Measurements from ENCODE around the gene DUSP18.
"Not testable (repeated sequence)": the region's sequence is repeated elsewhere in the genome, so short reads cannot be mapped to it uniquely, and the experiment has no call there.

The DUSP18 gene

DNA sequence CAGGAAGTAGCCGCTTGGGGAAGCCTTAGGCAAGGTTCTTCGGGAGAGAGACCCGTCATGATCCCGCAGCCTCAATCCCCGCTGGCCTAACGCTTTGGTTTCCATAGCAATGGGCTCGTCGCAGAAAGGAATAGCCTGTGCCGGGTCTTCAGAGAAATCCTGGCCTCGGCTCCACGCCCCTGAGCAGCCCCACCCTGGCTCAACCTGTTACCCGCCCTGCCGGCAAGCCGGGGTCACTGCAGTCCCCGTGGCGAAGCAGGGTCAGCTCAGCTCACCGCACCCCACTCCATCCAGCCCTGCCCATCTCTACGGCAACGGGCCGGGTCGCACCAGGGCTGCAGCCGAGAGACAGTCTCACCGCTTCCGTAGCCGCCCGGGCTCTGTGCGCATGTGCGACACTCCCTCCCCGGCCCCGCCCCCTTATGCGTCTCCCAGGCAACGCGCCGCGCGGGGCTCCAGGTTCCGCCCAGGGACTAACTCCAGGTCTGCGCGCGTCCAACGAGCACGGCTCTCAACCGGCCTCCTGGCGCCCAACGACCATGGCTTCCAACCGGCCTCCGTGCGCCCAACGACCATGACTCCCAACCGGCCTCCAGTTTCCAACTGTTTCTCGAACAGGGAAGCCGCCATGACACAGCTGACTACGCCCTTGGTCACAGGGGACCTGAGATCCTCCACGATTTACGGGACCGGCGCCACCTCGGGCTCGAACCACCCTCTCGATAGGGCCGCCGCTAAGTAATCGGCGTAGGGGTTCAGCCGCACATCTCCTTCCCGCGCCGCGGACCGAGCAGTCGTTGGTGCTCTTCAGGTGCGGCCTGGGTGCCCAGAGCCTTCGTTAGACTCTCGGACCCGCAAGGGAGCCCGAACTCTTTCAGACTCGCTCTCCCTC, at the start of gene DUSP18:
DUSP18 (minus strand) TSS at position 382 of the 892 bp plus-strand sequence. CDS start 3,872 bp downstream, outside the sequence.
- peak; percentile 95 for DNase-seq

DNA sequence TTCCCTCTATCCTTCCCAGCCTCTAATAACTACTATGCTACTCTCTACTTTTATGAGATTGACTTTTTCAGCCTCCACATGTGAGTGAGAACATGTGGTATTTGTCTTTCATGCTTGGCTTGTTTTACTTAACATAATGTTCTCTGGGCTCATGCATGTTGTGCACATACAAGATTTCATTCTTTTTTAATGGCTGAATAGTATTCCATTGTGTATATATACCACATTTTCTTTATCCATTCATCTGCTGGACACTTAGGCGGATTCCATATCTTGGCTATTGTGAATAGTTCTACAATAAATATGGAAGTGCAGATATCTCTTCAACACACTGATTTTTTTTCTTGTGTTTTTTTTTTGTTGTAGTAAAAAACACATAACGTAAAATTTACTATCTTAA, 46.4 kb upstream of the DUSP18 start:
- no peak for DNase-seq

DNA sequence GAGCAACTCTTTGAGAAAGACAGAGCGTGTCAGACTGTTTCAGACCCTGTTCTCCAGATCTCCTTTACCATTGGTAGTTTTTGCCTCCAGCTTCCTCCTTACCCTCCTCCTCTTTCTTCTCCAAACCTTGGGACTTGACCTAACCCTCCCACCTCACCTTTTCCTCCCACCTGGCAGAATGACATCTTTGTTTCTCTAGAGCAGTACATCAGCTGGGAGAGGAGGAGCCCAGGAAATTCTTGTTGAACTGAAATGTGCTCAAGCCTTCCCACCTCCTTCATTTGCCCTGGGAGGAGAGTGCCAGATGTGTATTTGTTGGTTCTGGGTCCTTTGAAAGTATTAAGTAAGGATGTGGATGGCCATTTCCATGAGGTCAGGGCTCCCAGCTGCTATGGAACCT, 44.4 kb upstream of the DUSP18 start:
- no peak for DNase-seq

DNA sequence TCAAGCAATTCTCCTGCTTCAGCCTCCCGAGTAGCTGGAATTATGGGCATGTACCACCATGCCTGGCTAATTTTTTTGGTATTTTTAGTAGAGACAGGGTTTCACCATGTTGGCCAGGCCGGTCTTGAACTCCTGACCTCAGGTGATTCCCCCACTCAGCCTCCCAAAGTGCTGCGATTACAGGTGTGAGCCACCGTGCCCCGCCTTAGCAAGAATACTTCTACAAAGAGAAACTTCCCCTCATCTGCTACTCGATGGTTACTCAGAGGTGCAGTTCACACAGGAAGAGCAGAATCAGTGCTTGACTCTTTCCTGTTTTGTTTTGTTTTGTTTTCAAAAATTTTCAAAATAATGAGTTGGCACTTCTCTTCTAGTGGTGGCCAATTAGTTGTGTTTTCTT, 42.3 kb upstream of the DUSP18 start:
- DNase-seq, result peak; percentile 53

DNA sequence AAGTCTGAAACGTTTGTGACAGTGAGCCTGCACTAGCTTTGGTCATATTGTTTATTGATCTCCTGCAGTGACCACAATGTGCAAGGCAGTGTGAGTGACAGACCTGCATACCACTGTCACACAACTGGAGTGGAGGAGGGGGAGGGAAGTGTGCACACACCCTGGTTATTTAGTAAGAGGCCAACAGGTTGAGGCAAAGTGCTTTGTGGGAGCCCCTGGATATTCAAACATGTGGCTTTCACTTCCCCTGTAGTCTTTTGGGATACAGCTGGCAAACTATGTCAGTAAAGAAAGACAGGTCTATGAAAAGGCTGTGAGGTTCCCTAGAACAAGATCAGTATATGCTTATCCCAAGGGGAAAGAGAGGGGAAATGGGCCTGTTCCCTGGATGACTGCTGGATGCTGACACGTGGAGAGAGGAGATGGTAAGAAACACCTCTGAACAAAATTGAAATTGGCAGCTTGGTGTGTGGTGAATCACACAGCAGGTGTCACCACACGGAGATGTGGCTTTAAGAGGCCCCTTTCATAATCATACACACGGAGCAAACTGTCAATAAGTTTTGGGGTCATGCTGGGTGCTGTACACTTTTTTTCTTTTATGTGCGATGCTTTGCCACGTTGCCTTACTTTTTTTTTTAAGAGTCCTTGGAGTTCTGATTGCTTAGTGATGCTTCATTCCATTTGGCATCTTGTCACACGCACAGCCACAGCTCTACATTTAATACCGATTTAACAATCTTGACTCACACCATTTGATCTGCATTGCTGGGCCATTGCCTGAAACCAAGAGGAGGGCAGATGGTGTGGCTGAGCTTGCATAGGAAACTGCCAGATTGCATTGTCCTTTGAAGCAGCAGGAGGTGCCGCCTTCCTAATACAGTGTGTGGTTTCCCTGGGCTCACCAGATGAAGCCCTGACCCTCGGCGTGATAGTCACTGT, 38.3 kb upstream of the DUSP18 start:
- peak; percentile 6 for DNase-seq

DNA sequence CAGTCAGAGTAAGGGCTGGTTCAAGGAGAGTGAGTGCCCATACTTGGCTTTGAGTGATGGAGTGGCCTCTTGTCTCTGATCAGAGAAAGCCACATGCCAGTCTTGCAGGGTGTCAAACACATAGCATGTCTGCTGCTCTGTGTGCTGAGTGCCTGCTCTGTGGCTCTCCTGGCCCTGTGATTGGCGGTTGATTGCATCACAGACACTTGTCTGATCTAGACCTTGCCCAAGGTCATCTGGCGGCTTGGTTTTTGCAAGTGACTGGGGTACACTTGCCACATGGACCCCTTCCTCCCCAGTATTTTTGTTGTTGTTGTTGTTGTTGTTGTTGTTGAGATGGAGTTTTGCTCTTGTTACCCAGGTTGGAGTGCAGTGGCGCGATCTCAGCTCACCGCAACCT, 37.3 kb upstream of the DUSP18 start:
- DNase-seq, result no peak

DNA sequence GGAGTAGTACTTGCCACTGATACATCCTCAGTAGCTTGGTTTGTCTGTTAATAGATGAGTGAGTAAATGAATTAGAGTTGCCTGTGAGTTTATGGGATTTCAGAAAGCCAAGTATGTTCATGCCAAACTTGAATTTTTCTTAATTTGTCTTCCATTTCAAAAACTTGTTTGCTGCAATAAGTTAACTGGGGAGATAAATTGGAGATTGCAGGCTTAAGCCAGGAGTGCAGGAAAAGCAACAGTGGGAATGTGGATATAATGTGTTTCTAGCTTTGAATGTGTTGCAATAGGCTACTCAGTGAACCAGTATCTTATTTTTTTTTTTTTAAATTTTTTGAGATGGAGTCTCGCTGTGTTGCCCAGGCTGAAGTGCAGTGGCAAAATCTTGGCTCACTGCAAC, 35.2 kb upstream of the DUSP18 start:
- no peak for DNase-seq

DNA sequence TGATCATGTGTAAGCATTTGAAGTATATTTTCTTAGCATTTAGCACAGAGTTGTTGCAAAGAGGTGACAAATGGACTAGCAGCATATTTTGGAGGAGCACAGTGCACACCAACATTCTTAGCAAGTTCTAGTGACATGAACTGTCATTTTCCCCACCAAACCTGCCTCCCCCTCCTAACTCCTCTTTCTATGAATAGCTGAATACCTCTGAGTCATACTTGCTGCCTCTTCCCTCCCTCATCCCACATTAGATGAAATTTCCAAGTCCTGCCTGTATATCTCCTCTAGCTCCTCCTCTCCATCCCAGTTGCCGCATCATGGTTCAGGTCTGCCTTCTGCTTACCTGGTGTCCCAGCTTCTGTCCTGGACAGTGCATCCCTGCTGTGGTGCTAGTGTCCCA, 34.2 kb upstream of the DUSP18 start:
- no peak for DNase-seq

DNA sequence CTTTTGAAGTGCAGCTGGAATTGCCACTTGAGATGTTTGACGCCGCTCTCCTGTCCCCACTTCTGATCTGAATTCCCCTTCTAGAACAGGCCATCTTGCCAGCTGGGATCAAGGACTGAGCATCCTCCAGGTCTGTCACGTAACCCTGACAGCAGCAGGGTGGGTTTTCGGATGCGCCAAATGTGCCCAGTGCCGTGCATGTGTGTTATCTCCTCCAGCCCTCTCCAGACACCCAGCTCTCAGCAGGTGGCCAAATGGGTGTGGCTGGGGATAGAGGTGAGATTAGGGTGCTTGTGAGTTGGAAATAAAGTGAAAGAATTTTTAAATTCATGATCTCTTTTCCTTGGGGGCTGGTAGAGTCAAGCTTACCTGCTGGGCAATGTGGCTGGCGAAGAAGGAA, 30.3 kb upstream of the DUSP18 start:
- no peak for DNase-seq

DNA sequence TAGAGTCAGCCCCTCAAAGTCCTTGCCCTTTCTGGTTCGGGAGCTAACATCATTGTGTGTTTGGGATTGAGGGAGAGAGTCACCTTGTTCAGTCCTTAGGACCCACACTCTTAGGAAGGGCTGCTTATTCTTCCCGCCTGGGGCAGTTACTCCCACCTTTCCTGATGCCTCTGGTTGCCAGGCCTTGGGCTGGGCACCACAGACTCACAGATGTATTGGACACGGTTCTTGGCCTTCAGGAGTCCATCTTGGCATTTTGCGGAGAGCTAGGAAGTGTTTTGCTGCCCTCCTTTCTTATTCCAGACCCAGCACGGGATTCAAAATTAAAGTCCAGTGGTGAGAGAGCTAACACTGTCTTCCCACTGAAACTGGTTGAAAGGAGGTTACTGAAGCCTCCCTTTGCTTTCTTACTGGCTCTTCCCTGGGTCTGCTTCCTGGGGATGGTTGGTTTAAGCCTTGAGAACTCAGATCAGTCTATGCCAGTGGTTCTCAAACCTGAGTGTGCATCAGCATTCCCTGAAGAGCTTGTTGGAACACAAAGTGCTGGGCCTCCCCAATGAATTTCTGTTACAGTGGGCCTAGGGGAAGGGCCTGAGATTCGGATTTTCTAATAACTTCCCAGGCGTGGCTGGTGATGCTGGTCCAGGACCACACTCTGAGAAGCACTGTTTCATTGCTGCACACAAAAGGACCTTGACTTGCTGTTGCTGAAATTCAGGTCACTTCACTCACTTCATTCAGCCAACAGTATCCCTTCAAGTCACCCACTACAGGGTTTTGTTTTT, 28.4 kb upstream of the DUSP18 start:
- no peak for DNase-seq

DNA sequence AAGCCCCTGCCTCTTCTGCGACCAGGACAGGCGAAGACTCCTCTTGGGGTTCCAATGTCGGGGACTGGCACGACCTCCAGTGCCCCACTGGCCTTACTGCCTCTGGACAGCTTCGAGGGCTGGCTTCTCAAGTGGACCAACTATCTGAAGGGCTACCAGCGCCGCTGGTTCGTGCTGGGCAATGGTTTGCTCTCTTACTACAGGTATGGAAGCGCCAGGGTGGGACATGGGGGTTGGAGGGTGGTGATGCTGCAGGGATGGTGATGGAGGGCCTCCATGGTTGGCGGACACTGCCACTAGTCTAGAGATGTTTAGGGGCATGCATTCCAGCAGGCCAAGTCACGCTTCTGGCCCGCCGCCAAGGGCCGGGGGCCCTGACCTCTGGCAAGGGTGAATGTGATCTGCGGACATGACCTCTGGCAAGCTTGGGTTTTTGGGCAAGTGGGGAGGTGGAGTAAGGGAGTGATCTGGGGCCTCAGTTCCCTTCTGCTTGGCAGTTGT, 27.7 kb upstream of the DUSP18 start:
- no peak for DNase-seq

DNA sequence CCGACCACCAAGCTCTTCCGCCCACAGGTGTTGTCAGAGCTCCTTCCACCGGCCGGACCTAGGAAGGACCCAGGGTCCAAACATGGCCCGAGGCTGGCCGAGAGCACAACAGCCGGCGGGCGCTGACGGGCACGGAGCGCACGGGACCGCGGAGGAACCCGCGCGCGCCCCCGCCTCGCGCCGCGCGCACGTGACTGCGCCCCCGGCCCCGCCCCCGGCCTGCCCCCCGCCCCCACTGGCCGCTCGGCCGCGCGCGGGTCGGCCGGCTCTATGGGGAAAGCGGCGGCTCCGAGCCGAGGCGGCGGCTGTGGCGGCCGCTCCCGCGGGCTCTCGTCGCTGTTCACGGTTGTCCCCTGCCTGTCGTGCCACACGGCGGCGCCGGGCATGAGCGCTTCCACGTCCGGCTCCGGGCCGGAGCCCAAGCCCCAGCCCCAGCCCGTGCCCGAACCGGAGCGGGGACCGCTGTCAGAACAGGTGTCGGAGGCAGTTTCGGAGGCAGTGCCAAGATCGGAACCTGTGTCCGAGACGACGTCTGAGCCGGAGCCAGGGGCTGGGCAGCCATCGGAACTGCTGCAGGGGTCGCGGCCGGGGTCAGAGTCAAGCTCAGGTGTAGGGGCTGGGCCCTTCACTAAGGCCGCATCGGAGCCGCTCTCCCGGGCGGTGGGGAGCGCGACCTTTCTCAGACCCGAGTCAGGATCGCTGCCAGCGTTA, 27.1 kb upstream of the DUSP18 start, which contains the start of gene OSBP2:
OSBP2 (plus strand) TSS at position 235 of the 711 bp plus-strand sequence; CDS start at position 271, 36 bp downstream.
- DNase-seq, result peak; percentile 35

DNA sequence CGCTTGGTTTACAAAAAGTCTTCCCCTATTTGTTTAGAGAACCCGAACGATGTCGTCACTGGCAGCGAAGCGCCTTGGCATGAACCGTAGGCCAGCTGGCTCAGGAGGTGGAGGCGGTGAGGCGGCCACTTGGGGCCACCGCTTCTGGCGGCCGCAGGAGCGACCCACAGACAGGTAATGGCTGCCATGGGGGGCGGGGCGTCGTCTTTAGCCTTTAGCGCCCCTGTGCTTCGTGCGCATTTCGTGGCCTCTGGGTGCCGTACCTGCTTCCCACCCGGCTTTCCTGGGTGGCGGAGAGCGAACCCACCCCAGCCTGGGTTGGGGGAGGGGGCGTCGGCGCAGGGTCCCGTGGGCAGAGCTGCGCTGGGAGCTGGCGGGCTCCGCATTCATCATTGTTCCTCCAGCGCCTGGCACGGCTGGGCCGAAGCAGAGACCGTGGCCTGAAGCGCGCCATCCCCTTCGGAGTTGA, 26.5 kb upstream of the DUSP18 start:
- peak; percentile 59 for DNase-seq

DNA sequence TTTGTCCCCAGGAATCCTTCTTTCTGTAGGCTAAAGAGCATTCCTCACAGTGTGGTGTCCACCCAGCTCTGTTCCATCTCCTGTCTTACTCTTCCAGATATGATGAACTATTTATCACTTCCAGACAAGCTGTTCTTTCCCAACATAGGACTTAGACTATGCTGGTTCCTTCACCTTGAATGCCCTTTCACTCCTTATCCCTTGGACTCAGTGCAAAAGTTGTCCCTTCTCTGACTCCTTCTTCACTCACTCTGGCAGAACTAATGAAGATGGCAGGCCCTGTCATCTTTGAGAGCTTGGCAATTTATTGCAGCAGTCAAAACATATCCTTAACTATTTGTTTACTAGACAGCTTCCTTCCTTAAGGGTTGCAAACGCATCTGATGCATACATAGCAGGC, 23.5 kb upstream of the DUSP18 start:
- no peak for DNase-seq

DNA sequence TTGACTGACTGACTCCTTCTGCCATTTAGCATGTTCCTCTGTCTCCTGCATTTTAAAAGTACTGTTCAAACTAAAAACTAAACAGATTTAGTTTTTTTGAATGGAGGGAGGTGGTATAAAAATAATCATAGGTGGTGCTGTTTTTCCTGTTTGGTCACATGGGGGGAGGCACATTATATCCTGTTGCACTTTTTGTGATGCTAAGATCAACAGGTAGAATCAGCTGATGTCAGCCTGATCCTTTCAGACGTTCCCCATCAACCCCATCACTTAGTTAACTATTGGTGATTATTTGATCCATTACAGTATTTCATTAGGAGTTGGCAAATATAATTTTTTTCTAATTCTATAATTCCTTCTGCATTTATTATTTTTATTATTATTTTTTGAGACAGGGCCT, 21.9 kb upstream of the DUSP18 start:
- no peak for DNase-seq

DNA sequence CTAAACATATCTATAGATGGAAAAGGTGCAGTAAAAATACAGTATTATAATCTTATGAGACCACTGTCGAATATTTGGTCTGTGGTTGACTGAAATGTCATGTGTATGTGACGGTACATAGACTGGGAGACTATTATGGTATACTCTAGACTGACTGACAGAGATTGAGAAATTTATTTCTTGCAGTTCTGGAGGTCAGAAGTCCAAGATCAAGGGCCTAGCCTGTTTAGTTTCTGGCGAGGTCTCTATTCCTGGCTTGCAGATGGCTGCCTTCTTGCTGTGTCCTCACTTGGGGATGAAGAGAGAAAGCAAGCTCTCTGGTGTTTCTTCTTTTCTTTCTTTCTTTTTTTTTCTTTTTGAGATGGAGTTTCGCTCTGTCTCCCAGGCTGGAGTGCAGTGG, 19.7 kb upstream of the DUSP18 start:
- no peak for DNase-seq

DNA sequence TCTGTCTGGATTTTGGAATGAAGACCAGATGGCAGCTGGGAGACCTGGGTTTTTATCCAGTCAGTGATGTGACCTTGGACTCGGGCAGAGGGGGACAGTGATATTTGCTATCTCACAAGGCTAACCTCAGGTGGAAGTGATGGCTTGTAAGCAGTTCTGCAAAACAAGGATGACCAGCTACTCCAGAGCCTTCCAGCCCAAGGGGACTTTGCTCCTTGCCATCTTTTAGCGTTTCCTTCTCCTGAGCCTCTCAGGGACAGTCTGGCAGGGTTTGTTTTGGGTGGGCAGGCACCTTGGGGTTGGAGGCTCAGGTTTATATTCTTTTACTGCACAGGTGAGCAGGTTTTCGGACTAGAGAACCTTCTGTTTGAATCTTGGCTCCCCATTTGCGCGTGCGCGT, 17.5 kb upstream of the DUSP18 start:
- DNase-seq, result no peak

DNA sequence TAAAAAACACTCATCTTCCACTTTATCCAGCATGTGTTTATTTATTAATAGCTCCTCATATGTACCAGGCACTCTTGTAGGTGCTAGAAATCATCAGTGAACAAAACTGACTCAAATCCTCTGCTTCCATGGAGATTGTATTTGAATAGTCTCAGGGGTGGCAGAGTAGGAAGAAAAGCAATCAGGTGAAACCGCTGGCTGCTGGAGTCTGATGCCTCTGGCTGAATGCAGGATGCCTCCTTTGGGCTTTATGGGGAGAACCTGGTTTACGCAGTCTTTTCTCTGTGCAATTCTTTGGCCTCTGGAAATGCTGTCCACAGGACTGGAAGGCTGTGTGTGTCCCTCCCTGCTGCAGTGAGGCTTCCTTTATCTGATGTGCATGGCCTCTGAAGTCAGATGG, 14.2 kb upstream of the DUSP18 start:
- DNase-seq, result no peak

DNA sequence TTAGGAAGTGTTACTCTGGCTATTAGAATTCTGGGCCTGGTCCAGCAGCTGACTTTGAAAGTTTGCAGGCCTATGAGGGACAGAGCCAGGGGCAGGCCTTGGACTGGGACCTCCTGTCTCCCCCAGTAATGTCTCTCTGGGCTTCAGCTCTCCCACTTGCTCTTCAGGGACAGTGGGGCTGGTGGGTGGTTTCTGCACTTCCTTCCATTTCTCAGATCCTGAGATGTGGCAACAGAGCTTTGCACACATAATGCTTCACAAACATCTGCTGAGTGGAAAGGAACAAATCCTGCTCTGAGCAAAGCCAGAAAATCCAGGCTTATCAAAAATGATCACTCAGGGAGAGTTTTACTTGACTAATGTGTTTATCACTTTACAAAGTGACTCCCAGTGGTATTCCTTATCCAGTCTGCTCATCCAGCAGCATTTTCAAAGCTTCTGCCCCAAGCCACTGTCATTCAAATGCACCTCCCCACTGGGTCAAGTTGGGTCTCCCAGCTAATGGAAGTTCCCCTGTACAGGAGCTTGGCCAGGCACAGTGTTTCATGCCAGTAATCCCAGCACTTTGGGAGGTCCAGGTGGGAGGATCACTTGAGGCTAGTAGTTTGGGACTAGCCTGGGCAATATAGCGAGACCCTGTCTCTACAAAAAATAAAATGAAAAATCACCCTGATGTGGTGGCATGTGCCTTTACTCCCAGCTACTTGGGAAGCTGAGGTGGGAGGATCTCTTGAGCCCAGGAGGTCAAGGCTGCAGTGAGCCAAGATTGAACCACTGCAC, 13.5 kb upstream of the DUSP18 start:
- DNase-seq, result no peak

DNA sequence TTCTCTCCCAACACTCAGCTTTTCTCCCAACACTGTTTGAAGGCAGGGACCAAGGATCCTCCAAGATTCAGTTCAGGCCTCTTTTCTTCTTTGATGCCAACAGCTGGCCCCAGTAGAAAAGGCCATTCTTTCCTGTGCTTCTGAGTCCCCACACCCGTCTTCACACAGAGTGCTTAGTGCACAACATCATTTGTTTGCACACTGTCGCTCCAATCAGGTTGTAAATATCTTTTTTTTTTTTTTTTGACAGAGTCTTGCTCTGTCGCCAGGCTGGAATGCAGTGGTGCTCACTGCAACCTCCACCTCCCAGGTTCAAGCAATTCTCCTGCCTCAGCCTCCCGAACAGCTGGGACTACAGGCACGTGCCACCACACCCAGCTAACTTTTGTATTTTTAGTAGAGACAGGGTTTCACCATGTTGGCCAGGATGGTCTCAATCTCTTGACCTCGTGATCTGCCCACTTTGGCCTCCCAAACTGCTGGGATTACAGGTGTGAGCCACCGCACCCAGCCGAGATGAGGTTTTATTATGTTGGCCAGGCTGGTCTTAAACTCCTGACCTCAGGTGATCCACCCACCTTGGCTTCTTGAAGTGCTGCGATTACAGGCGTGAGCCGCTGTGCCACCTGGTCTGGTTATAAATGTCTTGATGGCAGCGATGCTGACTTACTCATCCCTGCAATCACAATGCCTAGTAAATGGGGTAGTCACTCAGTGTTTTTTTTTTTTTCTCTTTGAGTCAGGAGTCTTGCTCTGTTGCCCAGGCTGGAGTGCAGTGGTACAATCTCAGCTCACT, 12.4 kb upstream of the DUSP18 start:
- DNase-seq, result not testable (repeated sequence)
